Left ventricle myocardium inferior (tissue), 1 donor: ENCODE measurements around the gene CYP4F22. TPM values are rescaled to one million over a fixed set of nuclear protein-coding genes. Genes with fewer than 3 reads are reported as not detected.
"Not testable (repeated sequence)": the region's sequence is repeated elsewhere in the genome, so short reads cannot be mapped to it uniquely, and the experiment has no call there.

Experiments used
- DNase-seq: peaks from one replicate; pipeline ENCODE4 v3.0.0-alpha.2; 2020
- H3K27ac ChIP-seq: fragments of 200-600 bp; replicated peaks from 2 replicates; pipeline ENCODE4 v1.8.0; 2021
- H3K27me3 ChIP-seq: fragments of 200-600 bp; 2 replicates; pipeline ENCODE4 v1.8.0; 2021; ENCODE audit warnings: low read depth
- H3K36me3 ChIP-seq: fragments of 200-600 bp; 2 replicates; pipeline ENCODE4 v1.8.0; 2021
- H3K4me1 ChIP-seq: fragments of 200-600 bp; 2 replicates; pipeline ENCODE4 v1.8.0; 2021
- H3K4me3 ChIP-seq: fragments of 200-600 bp; 2 replicates; pipeline ENCODE4 v1.8.0; 2021; ENCODE audit warnings: mild to moderate bottlenecking, moderate library complexity
- H3K9me3 ChIP-seq: fragments of 200-600 bp; replicated peaks from 2 replicates; pipeline ENCODE4 v1.8.0; 2021
- intact Hi-C: fragments of 100-400 bp; cut with micrococcal nuclease; formaldehyde crosslinking; loops from one replicate; pipeline ENCODE4 v1.11.0; 2022
- total RNA-seq: library from RNA; stranded (reverse); fragmentation: NEBNext Ultra II Directional; extraction: Animal tissue kit (Norgen Biotek cat#: 25700); gene quantifications from one replicate; pipeline ENCODE4 v1.2.1, GENCODE V29; 2021
- TF ChIP-seq, protein P1 (sequence below): fragments of 200-600 bp; IDR thresholded peaks from 2 replicates; pipeline ENCODE4 v1.8.0; 2021; ENCODE audit warnings: antibody characterized with exemption, mild to moderate bottlenecking, borderline replicate concordance
- donor health status: DM: no; HTN: yes; CAD: no; lungs with severe emphysema.

CYP4F22 gene
- total RNA-seq, 1 donor from 2014 or later = not detected

DNA sequence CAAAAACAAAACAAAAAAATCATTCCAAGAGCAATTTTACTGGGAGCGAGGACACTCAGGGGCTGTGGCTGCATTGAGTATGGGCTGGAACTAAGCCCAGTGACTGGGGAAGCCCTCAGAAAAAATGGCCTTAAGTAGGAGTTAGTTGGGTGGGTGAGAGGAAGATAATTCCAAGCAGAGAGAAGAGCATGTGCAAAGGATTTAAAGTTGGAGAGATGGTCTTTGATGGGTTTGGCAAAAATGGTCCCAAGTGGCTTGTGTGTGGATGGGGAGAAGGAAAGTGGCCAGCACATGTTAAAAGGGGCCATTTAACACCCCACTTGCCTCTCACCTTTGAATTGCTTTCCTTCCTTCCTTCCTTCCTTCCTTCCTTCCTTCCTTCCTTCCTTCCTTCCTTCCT, 6.7 kb upstream of the CYP4F22 start:
- H3K27me3 ChIP-seq = peaks cover 68% of the 10 kb centered on the region
- no peaks in the 10 kb centered on the region for H3K36me3 ChIP-seq
- intact Hi-C loops = no loop called here
- H3K9me3 ChIP-seq = no peaks in the 10 kb centered on the region
- TF ChIP-seq, protein P1, sequence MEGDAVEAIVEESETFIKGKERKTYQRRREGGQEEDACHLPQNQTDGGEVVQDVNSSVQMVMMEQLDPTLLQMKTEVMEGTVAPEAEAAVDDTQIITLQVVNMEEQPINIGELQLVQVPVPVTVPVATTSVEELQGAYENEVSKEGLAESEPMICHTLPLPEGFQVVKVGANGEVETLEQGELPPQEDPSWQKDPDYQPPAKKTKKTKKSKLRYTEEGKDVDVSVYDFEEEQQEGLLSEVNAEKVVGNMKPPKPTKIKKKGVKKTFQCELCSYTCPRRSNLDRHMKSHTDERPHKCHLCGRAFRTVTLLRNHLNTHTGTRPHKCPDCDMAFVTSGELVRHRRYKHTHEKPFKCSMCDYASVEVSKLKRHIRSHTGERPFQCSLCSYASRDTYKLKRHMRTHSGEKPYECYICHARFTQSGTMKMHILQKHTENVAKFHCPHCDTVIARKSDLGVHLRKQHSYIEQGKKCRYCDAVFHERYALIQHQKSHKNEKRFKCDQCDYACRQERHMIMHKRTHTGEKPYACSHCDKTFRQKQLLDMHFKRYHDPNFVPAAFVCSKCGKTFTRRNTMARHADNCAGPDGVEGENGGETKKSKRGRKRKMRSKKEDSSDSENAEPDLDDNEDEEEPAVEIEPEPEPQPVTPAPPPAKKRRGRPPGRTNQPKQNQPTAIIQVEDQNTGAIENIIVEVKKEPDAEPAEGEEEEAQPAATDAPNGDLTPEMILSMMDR = no peak
- H3K4me3 ChIP-seq = no peak overlapping the region
- no peak for DNase-seq
- no peaks in the 10 kb centered on the region for H3K4me1 ChIP-seq
- H3K27ac ChIP-seq = no peak overlapping the region

DNA sequence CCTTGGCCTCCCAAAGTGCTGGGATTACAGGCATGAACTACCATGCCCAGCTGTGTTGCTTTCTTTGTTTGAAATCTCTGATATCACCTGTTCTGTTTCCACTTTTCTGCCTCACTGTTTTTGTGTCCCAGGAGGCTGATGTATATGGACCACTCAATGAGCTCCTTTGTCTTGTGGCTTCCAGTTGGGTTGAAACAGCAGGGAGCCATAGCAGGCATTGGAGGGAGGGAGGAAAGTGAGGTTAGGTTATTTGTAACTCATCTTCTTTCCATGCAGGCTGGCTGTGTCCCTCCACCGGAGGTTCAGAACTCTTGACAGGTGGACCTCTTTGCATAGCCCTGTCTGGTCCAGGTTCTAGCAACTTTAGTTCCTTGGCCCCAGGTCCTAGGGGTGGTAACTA, 6.1 kb upstream of the CYP4F22 start:
- Histone ChIP-seq H3K4me1 (no peaks in the 10 kb centered on the region), H3K4me3 (no peak overlapping the region), H3K36me3 (no peaks in the 10 kb centered on the region), H3K27me3 (peaks cover 75% of the 10 kb centered on the region), H3K27ac (no peak overlapping the region), H3K9me3 (no peaks in the 10 kb centered on the region)
- TF ChIP-seq, protein P1 = no peak
- intact Hi-C loops = no loop called here
- DNase-seq = no peak

DNA sequence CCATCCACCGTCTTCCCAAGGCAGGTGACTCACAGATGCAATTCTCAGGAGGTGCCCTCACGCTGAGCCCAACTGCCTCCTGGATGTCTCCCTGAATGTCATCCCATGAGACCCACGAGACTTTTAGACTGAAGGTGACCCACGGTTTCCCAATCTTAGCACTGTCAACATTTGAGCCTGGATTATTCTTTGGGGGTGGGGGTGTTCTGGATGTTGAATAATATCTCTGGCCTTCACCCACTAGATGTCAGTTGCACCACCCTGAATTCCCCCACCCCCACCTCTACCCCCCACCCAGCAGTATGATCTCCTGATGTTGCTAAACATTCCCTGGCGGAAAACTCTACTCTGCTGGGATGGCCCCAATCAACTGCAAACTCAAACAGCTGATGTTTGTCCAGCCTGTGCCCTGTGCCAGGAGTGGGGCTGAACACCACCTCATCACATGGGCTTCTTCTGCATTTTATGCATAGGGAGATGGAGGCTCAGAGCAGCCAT, 2.2 kb upstream of the CYP4F22 start:
- TF ChIP-seq, protein P1 = no peak
- Histone ChIP-seq H3K36me3 (no peaks in the 10 kb centered on the region), H3K4me3 (no peak overlapping the region), H3K9me3 (no peaks in the 10 kb centered on the region), H3K4me1 (peaks cover 8% of the 10 kb centered on the region), H3K27me3 (peaks cover 94% of the 10 kb centered on the region), H3K27ac (no peak overlapping the region)
- intact Hi-C loops = no loop called here
- DNase-seq = no peak

DNA sequence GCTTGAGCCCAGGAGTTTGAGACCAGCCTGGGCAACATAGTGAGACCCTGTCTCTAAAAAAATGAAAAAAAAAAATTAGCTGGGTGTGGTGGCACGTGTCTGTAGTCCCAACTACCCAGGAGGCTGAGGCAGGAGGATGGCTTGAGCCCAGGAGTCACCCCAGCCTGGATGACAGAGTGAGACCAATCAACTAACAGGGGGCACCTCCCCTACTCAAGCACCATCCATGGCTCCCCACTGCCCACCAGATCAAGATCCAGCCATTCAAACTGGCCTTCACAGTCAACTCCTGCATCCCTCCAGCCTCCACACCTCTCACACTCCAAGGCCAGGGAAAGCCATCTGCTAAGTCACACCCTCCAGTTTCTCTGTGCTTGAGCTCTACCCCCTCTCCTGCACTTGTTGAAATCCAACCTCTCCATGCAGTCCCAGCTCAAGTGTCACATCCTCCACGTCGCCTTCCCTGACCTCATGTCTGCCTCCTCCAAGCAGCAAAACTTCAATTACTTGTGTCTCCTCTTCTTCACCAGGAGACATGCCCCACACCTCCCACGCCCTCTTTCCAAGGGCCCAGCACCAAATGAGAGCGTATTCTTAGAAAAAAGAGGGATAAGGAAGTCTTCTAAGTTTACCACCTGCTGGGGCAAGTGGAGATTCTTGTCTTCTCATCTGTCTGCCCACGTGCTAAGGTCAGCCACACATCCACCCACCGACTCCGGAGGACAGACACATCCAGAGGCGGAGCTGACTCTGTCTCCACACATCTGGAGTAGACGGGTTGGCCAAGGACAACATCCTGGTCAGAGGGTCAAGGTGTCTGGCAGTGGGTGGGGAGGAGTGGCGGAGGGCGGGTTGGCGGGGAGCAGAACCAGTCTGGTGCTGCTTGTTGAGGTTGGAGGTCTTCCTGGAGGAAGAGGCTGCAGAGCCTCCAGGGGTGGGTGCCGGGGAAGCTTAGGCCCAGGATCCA, 974 bp upstream of the CYP4F22 start:
- TF ChIP-seq, protein P1 = no peak
- H3K36me3 ChIP-seq = no peaks in the 10 kb centered on the region
- H3K4me1 ChIP-seq = peaks cover 8% of the 10 kb centered on the region
- no peak overlapping the region for H3K27ac ChIP-seq
- intact Hi-C loops = no loop called here
- DNase-seq = no peak
- no peaks in the 10 kb centered on the region for H3K9me3 ChIP-seq
- peaks cover 96% of the 10 kb centered on the region for H3K27me3 ChIP-seq
- no peak overlapping the region for H3K4me3 ChIP-seq

DNA sequence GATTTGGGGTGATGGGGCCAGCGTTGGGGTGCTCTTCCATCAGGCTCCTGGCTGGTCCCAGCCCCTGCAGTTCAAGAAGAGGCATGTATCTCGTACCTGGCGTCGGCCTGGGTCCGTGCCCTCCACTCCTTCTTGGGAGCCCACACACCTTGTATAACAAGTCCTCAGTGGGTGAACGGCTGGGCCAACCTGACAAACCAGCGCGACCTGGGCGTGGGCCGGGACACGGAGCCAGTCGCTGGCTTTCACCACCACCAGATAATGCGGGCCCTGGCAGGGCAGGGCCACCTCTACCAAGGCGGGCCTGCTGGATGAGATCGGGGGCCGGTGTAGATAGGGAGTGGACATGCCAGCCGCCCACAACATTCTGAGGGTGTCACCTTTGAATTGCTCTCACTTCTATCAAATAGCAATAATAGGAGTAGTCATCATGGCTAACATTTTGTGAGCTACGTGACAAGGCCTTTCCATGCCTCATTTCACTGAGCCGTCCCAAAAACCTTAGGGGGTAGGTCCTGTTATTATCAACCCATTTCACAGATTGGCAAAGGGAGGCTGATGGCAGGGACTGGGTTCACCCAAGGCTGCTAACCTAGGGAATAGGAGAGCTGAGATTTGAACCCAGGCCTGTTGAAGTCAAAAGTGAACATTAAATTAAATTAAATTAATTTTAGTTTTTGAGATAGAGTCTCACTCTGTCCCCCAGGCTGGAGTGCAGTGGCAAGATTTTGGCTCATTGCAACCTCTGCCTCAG, 3.5 kb downstream of the CYP4F22 start:
- intact Hi-C loops = no loop called here
- Histone ChIP-seq H3K4me3 (no peak overlapping the region), H3K27ac (no peak overlapping the region), H3K27me3 (peaks cover 70% of the 10 kb centered on the region), H3K36me3 (no peaks in the 10 kb centered on the region), H3K9me3 (peaks cover 11% of the 10 kb centered on the region), H3K4me1 (peaks cover 8% of the 10 kb centered on the region)
- no peak for DNase-seq
- TF ChIP-seq, protein P1 = no peak

DNA sequence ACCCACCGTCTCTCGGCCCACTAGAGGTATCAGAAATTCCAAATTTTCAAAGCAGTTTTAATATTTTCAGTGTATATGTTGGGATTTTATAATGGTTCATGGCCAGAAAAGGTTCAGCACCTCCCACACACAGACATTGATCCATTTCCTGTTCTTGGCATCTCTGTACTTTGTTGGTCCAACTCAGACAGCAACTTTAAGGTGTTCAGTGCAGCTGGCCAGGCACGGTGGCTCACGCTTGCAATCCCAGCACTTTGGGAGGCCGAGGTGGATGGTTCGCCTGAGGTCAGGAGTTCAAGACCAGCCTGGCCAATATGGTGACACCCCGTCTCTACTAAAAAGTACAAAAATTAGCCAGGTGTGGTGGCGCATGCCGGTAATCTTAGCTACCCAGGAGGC, 6.9 kb downstream of the CYP4F22 start:
- intact Hi-C loops, H3K36me3 ChIP-seq, H3K4me3 ChIP-seq, H3K27ac ChIP-seq, H3K4me1 ChIP-seq, DNase-seq: not testable (repeated sequence)
- H3K27me3 ChIP-seq = peaks cover 64% of the 10 kb centered on the region
- H3K9me3 ChIP-seq = peaks cover 14% of the 10 kb centered on the region
